Measurements from ENCODE around the gene MCTP1.
"Not testable (repeated sequence)": the region's sequence is repeated elsewhere in the genome, so short reads cannot be mapped to it uniquely, and the experiment has no call there.

The MCTP1 gene

GRCh38 chr5:95005811-95006210, 279.1 kb downstream of the MCTP1 start:
- no peak for DNase-seq (ENCODE audit: extremely low read depth, low read depth)
- TF ChIP-seq CTCF (IDR thresholded peaks at IDR 0.05; ENCODE audit: low read depth, low read length): no peak

- TF ChIP-seq CTCF (IDR thresholded peaks at IDR 0.05; ENCODE audit: low read depth, low read length): no peak
- no peak for DNase-seq (ENCODE audit: extremely low read depth, low read depth)
These were observed 286.2 kb downstream of the MCTP1 start for GRCh38 chr5:94998670-94999069.

DNA sequence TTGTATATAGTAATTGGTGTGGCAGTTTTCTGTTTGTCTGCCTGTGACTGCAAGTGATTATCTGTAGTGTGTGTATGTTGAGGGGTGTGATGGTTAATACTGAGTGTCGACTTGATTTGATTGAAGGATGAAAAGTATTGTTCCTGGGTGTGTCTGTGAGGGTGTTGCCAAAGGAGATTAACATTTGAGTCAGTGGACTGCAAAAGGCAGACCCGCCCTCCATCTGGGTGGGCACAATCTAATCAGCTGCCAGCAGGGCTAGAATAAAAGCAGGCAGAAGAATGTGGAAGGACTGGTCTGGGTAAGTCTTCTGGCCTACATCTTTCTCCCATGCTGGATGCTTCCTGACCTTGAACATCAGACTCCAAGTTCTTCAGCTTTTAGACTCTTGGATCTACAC, 290.4 kb downstream of the MCTP1 start:
- not testable (repeated sequence) for DNase-seq (ENCODE audit: extremely low read depth, low read depth)

- no peak for DNase-seq (ENCODE audit: extremely low read depth, low read depth)
- no peak for TF ChIP-seq CTCF (IDR thresholded peaks at IDR 0.05; ENCODE audit: low read depth, low read length)
These were observed 291.4 kb downstream of the MCTP1 start for GRCh38 chr5:94993491-94993890.

GRCh38 chr5:94992325-94992724, 292.6 kb downstream of the MCTP1 start:
- TF ChIP-seq CTCF (IDR thresholded peaks at IDR 0.05; ENCODE audit: low read depth, low read length): no peak
- DNase-seq (ENCODE audit: extremely low read depth, low read depth): no peak

DNA sequence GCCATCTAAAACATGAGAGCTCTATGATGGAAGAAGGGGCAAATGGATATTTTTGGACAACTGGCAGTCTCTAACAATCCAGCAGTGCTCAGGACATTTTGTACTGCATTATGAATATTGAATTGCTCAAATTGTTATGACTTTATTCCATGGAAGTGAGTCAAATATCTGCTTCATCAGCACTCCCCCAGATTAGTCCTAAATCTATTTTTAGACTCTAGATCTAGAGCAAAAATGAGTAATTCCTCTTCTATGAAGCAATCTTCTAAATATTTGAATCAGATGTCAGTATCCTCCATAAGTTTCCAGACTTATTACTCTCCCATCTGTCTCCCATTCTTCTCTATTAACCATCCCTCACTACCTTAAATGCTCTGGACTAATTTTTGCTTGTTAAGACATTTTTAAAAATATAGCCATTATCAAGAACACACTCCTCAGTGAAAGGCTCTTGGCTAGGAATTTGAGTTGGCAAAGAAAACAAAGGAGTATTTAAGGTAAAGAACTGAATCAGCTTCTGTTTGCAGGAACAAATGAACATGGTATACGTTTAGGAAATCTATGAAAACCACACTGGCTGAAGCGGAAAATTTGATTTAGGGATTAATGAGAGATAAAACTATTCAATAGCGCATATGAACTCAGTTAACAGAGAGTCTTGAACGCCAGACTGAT, 300.9 kb downstream of the MCTP1 start:
- DNase-seq (ENCODE audit: extremely low read depth, low read depth): peak; percentile 4
- no peak for TF ChIP-seq CTCF (IDR thresholded peaks at IDR 0.05; ENCODE audit: low read depth, low read length)

GRCh38 chr5:94977437-94977836, 307.5 kb downstream of the MCTP1 start:
- TF ChIP-seq CTCF (IDR thresholded peaks at IDR 0.05; ENCODE audit: low read depth, low read length): no peak
- DNase-seq (ENCODE audit: extremely low read depth, low read depth): no peak

DNA sequence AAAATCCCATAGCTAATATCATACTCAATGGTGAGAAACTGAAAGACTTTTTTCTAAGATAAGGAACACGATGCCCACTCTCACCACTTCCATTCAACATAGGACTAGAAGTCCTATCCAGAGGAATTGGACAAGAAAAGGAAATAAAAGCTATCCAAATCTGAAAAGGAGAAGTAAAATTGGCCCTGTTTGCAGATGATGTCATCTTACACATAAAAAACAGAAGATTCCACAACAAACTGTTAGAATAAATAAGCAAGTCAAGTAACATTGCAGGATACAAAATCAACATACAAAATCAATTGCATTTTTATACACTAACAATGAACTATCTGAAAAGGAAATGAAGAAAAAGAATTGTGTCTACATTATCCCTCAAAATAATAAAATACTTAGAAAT, 308.0 kb downstream of the MCTP1 start:
- no peak for TF ChIP-seq CTCF (IDR thresholded peaks at IDR 0.05; ENCODE audit: low read depth, low read length)
- no peak for DNase-seq (ENCODE audit: extremely low read depth, low read depth)
